ENCODE data around the gene POU3F2.

POU3F2 gene

GRCh38 chr6:98836025-98836961 is 1.9 kb downstream of the POU3F2 start:
- no peak for TF ChIP-seq CTCF (IDR thresholded peaks at IDR 0.05; ENCODE audit: low read depth, low read length)
- no peak for TF ChIP-seq EZH2phosphoT487 (IDR thresholded peaks at IDR 0.05; ENCODE audit: low read depth)
- no peaks in the 10 kb centered on the region for H3K4me1 ChIP-seq (ENCODE audit: low read length)
- no peak overlapping the region for H2AFZ ChIP-seq (ENCODE audit: low read depth, low read length)
- H3K27me3 ChIP-seq (ENCODE audit: low read depth, low read length) = no peaks in the 10 kb centered on the region
- no peak overlapping the region for H3K27ac ChIP-seq (ENCODE audit: low read length)
- no peaks in the 10 kb centered on the region for H3K36me3 ChIP-seq (replicated peaks; ENCODE audit: low read depth, low read length)
- no peaks in the 10 kb centered on the region for H3K79me2 ChIP-seq (ENCODE audit: low read length)
- no peaks in the 10 kb centered on the region for H3K9me3 ChIP-seq (ENCODE audit: insufficient read depth, low read length)
- no peaks in the 10 kb centered on the region for H4K20me1 ChIP-seq (ENCODE audit: insufficient read depth, low read length)
- no peak overlapping the region for H3K9ac ChIP-seq (ENCODE audit: low read length)
- H3K4me2 ChIP-seq (ENCODE audit: low read length) = no peak overlapping the region
- H3K4me3 ChIP-seq (ENCODE audit: low read length) = no peak overlapping the region

- no peak for TF ChIP-seq CTCF (IDR thresholded peaks at IDR 0.05; ENCODE audit: low read depth, low read length)
- TF ChIP-seq EZH2phosphoT487 (IDR thresholded peaks at IDR 0.05; ENCODE audit: low read depth) = no peak
- no peaks in the 10 kb centered on the region for H3K9me3 ChIP-seq (ENCODE audit: insufficient read depth, low read length)
- H3K27ac ChIP-seq (ENCODE audit: low read length) = no peak overlapping the region
- H3K27me3 ChIP-seq (ENCODE audit: low read depth, low read length) = no peaks in the 10 kb centered on the region
- no peak overlapping the region for H3K4me3 ChIP-seq (ENCODE audit: low read length)
- no peak overlapping the region for H3K4me2 ChIP-seq (ENCODE audit: low read length)
- no peaks in the 10 kb centered on the region for H3K36me3 ChIP-seq (replicated peaks; ENCODE audit: low read depth, low read length)
- H3K4me1 ChIP-seq (ENCODE audit: low read length) = no peaks in the 10 kb centered on the region
- no peaks in the 10 kb centered on the region for H4K20me1 ChIP-seq (ENCODE audit: insufficient read depth, low read length)
- H3K79me2 ChIP-seq (ENCODE audit: low read length) = no peaks in the 10 kb centered on the region
- no peak overlapping the region for H2AFZ ChIP-seq (ENCODE audit: low read depth, low read length)
- no peak overlapping the region for H3K9ac ChIP-seq (ENCODE audit: low read length)
Measured at GRCh38 chr6:98836962-98837944, 2.9 kb downstream of the POU3F2 start.

GRCh38 chr6:98838032-98838431 is 3.7 kb downstream of the POU3F2 start:
- no peak for TF ChIP-seq EZH2phosphoT487 (IDR thresholded peaks at IDR 0.05; ENCODE audit: low read depth)
- TF ChIP-seq CTCF (IDR thresholded peaks at IDR 0.05; ENCODE audit: low read depth, low read length) = no peak
- no peak overlapping the region for H3K4me2 ChIP-seq (ENCODE audit: low read length)
- no peaks in the 10 kb centered on the region for H4K20me1 ChIP-seq (ENCODE audit: insufficient read depth, low read length)
- no peak overlapping the region for H3K4me3 ChIP-seq (ENCODE audit: low read length)
- no peaks in the 10 kb centered on the region for H3K79me2 ChIP-seq (ENCODE audit: low read length)
- no peak overlapping the region for H3K27ac ChIP-seq (ENCODE audit: low read length)
- H3K36me3 ChIP-seq (replicated peaks; ENCODE audit: low read depth, low read length) = no peaks in the 10 kb centered on the region
- H3K9me3 ChIP-seq (ENCODE audit: insufficient read depth, low read length) = no peaks in the 10 kb centered on the region
- H3K4me1 ChIP-seq (ENCODE audit: low read length) = no peaks in the 10 kb centered on the region
- H3K9ac ChIP-seq (ENCODE audit: low read length) = no peak overlapping the region
- no peaks in the 10 kb centered on the region for H3K27me3 ChIP-seq (ENCODE audit: low read depth, low read length)
- no peak overlapping the region for H2AFZ ChIP-seq (ENCODE audit: low read depth, low read length)

- H3K36me3 ChIP-seq (replicated peaks; ENCODE audit: low read depth, low read length) = no peaks in the 10 kb centered on the region
- no peaks in the 10 kb centered on the region for H3K79me2 ChIP-seq (ENCODE audit: low read length)
- H3K4me3 ChIP-seq (ENCODE audit: low read length) = no peak overlapping the region
- H3K9ac ChIP-seq (ENCODE audit: low read length) = no peak overlapping the region
- H3K27me3 ChIP-seq (ENCODE audit: low read depth, low read length) = no peaks in the 10 kb centered on the region
- no peak overlapping the region for H3K27ac ChIP-seq (ENCODE audit: low read length)
- H3K9me3 ChIP-seq (ENCODE audit: insufficient read depth, low read length) = no peaks in the 10 kb centered on the region
- no peak overlapping the region for H2AFZ ChIP-seq (ENCODE audit: low read depth, low read length)
- no peak overlapping the region for H3K4me2 ChIP-seq (ENCODE audit: low read length)
- no peaks in the 10 kb centered on the region for H3K4me1 ChIP-seq (ENCODE audit: low read length)
- TF ChIP-seq EZH2phosphoT487 (IDR thresholded peaks at IDR 0.05; ENCODE audit: low read depth) = no peak
- TF ChIP-seq CTCF (IDR thresholded peaks at IDR 0.05; ENCODE audit: low read depth, low read length) = no peak
- H4K20me1 ChIP-seq (ENCODE audit: insufficient read depth, low read length) = no peaks in the 10 kb centered on the region
Measured at GRCh38 chr6:98838975-98839374, 4.6 kb downstream of the POU3F2 start.
